MM.1S (cell line): ENCODE data around the gene FOXC1.

Experiments used
- DNase-seq: peaks from one replicate; pipeline ENCODE4 v3.0.0-alpha.2; 2015
- H2AFZ ChIP-seq: fragments of 300-600 bp; sonication (generic); 2 replicates; pipeline ENCODE4 v1.6.0; 2016; ENCODE audit warnings: antibody characterized with exemption, low read length
- H3F3A ChIP-seq: fragments of 300-600 bp; sonication (generic); 2 replicates; pipeline ENCODE4 v1.6.1; 2016; ENCODE audit warnings: mild to moderate bottlenecking, antibody characterized with exemption, low read length, moderate library complexity, mixed read lengths; ENCODE audit not compliant: insufficient read depth
- H3K27ac ChIP-seq: fragments of 300-600 bp; sonication (generic); 2 replicates; pipeline ENCODE4 v1.5.1; 2016; ENCODE audit warnings: mild to moderate bottlenecking, low read length
- H3K27me3 ChIP-seq: fragments of 300-600 bp; sonication (generic); replicated peaks from 2 replicates; pipeline ENCODE4 v1.6.0; 2016; ENCODE audit warnings: low read length; ENCODE audit not compliant: insufficient read depth
- H3K36me3 ChIP-seq: fragments of 300-600 bp; sonication (generic); replicated peaks from 2 replicates; pipeline ENCODE4 v1.6.1; 2016; ENCODE audit warnings: mild to moderate bottlenecking, low read length, mixed read lengths; ENCODE audit not compliant: insufficient read depth
- H3K4me1 ChIP-seq: fragments of 300-600 bp; sonication (generic); 2 replicates; pipeline ENCODE4 v1.6.1; 2016; ENCODE audit warnings: low read length, mixed read lengths
- H3K4me2 ChIP-seq: fragments of 300-600 bp; sonication (generic); 2 replicates; pipeline ENCODE4 v1.6.0; 2016; ENCODE audit warnings: low read depth, low read length
- H3K4me3 ChIP-seq: fragments of 300-600 bp; sonication (generic); 2 replicates; pipeline ENCODE4 v1.5.1; 2016; ENCODE audit warnings: low read length, mixed read lengths
- H3K79me2 ChIP-seq: fragments of 300-600 bp; sonication (generic); 2 replicates; pipeline ENCODE4 v1.6.1; 2016; ENCODE audit warnings: mixed run types, low read length, mixed read lengths
- H3K9ac ChIP-seq: fragments of 300-600 bp; sonication (generic); 2 replicates; pipeline ENCODE4 v1.6.1; 2016; ENCODE audit warnings: low read length, mixed read lengths
- H3K9me2 ChIP-seq: fragments of 300-600 bp; sonication (generic); replicated peaks from 2 replicates; pipeline ENCODE4 v1.6.1; 2016; ENCODE audit warnings: mild to moderate bottlenecking, low read length, mixed read lengths; ENCODE audit not compliant: insufficient read depth
- H3K9me3 ChIP-seq: fragments of 300-600 bp; sonication (generic); replicated peaks from 2 replicates; pipeline ENCODE4 v1.6.1; 2016; ENCODE audit warnings: mild to moderate bottlenecking, low read length, mixed read lengths; ENCODE audit not compliant: insufficient read depth
- H4K20me1 ChIP-seq: fragments of 300-600 bp; sonication (generic); 2 replicates; pipeline ENCODE4 v1.6.1; 2016; ENCODE audit warnings: mild to moderate bottlenecking, low read length, moderate library complexity, mixed read lengths; ENCODE audit not compliant: insufficient read depth
- CTCF ChIP-seq: fragments of 300-600 bp; sonication (generic); IDR thresholded peaks from 2 replicates; pipeline ENCODE4 v1.5.1; 2016; ENCODE audit warnings: antibody characterized with exemption, low read length, mixed read lengths
- EZH2 ChIP-seq: fragments of 300-600 bp; sonication (generic); optimal IDR thresholded peaks from 2 replicates; pipeline ENCODE3; 2017; ENCODE audit warnings: low read depth, mild to moderate bottlenecking, antibody characterized with exemption, low read length, mixed read lengths
- EZH2phosphoT487 ChIP-seq: fragments of 300-600 bp; sonication (generic); IDR thresholded peaks from 2 replicates; pipeline ENCODE4 v1.6.1; 2018; ENCODE audit warnings: antibody characterized with exemption, low read length

Gene FOXC1

GRCh38 chr6:1580585-1580984, 29.1 kb upstream of the FOXC1 start:
- Histone ChIP-seq H3K9me3 (no peaks in the 10 kb centered on the region), H3K4me3 (no peak overlapping the region), H3F3A (no peaks in the 10 kb centered on the region), H3K79me2 (no peaks in the 10 kb centered on the region), H3K4me2 (no peak overlapping the region), H3K9ac (no peak overlapping the region), H4K20me1 (no peaks in the 10 kb centered on the region), H3K36me3 (no peaks in the 10 kb centered on the region), H3K27me3 (no peaks in the 10 kb centered on the region), H2AFZ (no peak overlapping the region), H3K4me1 (no peaks in the 10 kb centered on the region), H3K27ac (no peak overlapping the region), H3K9me2 (no peaks in the 10 kb centered on the region)
- TF ChIP-seq EZH2phosphoT487 (no peak), CTCF (no peak), EZH2 (no peak)
- DNase-seq: no peak

GRCh38 chr6:1581120-1581991, 28.4 kb upstream of the FOXC1 start:
- Histone ChIP-seq H3K4me3 (no peak overlapping the region), H4K20me1 (no peaks in the 10 kb centered on the region), H3K27ac (no peak overlapping the region), H3K27me3 (no peaks in the 10 kb centered on the region), H2AFZ (no peak overlapping the region), H3K36me3 (no peaks in the 10 kb centered on the region), H3K9me2 (no peaks in the 10 kb centered on the region), H3K4me1 (no peaks in the 10 kb centered on the region), H3K4me2 (no peak overlapping the region), H3F3A (no peaks in the 10 kb centered on the region), H3K79me2 (no peaks in the 10 kb centered on the region), H3K9ac (no peak overlapping the region), H3K9me3 (no peaks in the 10 kb centered on the region)
- DNase-seq: no peak
- TF ChIP-seq EZH2phosphoT487 (no peak), EZH2 (no peak), CTCF (no peak)

- Histone ChIP-seq H3K36me3 (no peaks in the 10 kb centered on the region), H2AFZ (no peak overlapping the region), H3K79me2 (no peaks in the 10 kb centered on the region), H3K4me3 (no peak overlapping the region), H3K9me3 (no peaks in the 10 kb centered on the region), H4K20me1 (no peaks in the 10 kb centered on the region), H3K27me3 (no peaks in the 10 kb centered on the region), H3K4me1 (no peaks in the 10 kb centered on the region), H3K27ac (no peak overlapping the region), H3K9me2 (no peaks in the 10 kb centered on the region), H3K4me2 (no peak overlapping the region), H3F3A (no peaks in the 10 kb centered on the region), H3K9ac (no peak overlapping the region)
- no peak for DNase-seq
- TF ChIP-seq EZH2: no peak
- TF ChIP-seq CTCF: no peak
- no peak for TF ChIP-seq EZH2phosphoT487
Observed at GRCh38 chr6:1584146-1584545, 25.6 kb upstream of the FOXC1 start.
